ENCODE results near the gene SLC24A3. TPM values are rescaled to one million over a fixed set of nuclear protein-coding genes. Genes with fewer than 3 reads are reported as not detected.

Gene SLC24A3
- total RNA-seq, 1 experiment from 2014 or later, result not detected

DNA sequence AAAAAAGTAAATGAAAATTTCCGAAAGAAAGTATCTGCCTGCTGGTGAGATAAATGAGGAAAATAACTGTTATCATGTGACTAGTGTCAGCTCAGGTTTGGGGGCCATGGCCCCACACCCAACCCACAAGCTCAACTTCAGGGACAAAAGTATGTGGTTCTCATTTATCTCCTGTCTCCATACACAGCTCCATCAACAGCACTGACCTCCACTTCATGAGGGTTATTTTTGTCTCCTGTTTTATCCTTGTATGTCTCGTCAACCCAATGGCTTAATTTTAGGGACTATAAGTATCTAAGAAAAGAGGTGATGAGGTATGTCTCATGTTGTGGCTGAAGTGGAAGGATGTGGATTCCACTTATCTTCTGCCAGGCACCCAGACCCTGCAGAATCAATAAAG lies 274.0 kb downstream of the SLC24A3 start:
- Histone ChIP-seq H3K36me3 (ENCODE audit: control insufficient read depth, insufficient read depth, low read length) (no peaks in the 10 kb centered on the region), H3K27me3 (ENCODE audit: control insufficient read depth, insufficient read depth, low read length) (peaks cover 4% of the 10 kb centered on the region; the same call in 1 of the 2 replicates), H3K9me3 (ENCODE audit: control insufficient read depth, insufficient read depth, low read depth, low read length) (no peaks in the 10 kb centered on the region), H3K4me1 (ENCODE audit: control insufficient read depth, insufficient read depth, low read length) (no peaks in the 10 kb centered on the region), H3K27ac (ENCODE audit: low read length) (no peak overlapping the region), H3K4me3 (ENCODE audit: low read depth in 2 of 2, low read length in 2 of 2) (no peak overlapping the region)
- ChIA-PET POLR2A (no interaction called here), CTCF (no interaction called here)
- intact Hi-C loops (cut with micrococcal nuclease; ENCODE audit: unreplicated experiment) (no loop called here), in situ Hi-C loops (cut with HindIII; ENCODE audit: low pct_unique_long_range_greater_than_20kb, low sequenced_read_pairs) (no loop called here)
- no TSS peak for BruUV-seq (replicated peaks)
- TF ChIP-seq TCF7L2 (IDR thresholded peaks at IDR 0.05; ENCODE audit: low read depth, low read length) (no peak), POLR2AphosphoS5 (IDR thresholded peaks at IDR 0.05; ENCODE audit: low read depth, low read length) (no peak), SIN3A (IDR thresholded peaks at IDR 0.05; ENCODE audit: borderline replicate concordance, insufficient read depth, low read depth, low read length) (no peak)
- TF ChIP-seq, protein P1, sequence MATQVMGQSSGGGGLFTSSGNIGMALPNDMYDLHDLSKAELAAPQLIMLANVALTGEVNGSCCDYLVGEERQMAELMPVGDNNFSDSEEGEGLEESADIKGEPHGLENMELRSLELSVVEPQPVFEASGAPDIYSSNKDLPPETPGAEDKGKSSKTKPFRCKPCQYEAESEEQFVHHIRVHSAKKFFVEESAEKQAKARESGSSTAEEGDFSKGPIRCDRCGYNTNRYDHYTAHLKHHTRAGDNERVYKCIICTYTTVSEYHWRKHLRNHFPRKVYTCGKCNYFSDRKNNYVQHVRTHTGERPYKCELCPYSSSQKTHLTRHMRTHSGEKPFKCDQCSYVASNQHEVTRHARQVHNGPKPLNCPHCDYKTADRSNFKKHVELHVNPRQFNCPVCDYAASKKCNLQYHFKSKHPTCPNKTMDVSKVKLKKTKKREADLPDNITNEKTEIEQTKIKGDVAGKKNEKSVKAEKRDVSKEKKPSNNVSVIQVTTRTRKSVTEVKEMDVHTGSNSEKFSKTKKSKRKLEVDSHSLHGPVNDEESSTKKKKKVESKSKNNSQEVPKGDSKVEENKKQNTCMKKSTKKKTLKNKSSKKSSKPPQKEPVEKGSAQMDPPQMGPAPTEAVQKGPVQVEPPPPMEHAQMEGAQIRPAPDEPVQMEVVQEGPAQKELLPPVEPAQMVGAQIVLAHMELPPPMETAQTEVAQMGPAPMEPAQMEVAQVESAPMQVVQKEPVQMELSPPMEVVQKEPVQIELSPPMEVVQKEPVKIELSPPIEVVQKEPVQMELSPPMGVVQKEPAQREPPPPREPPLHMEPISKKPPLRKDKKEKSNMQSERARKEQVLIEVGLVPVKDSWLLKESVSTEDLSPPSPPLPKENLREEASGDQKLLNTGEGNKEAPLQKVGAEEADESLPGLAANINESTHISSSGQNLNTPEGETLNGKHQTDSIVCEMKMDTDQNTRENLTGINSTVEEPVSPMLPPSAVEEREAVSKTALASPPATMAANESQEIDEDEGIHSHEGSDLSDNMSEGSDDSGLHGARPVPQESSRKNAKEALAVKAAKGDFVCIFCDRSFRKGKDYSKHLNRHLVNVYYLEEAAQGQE (IDR thresholded peaks at IDR 0.05; ENCODE audit: insufficient read depth in 1 of 2, low read depth in 2 of 2, low read length in 1 of 2), result no peak
- TF ChIP-seq, protein P2, sequence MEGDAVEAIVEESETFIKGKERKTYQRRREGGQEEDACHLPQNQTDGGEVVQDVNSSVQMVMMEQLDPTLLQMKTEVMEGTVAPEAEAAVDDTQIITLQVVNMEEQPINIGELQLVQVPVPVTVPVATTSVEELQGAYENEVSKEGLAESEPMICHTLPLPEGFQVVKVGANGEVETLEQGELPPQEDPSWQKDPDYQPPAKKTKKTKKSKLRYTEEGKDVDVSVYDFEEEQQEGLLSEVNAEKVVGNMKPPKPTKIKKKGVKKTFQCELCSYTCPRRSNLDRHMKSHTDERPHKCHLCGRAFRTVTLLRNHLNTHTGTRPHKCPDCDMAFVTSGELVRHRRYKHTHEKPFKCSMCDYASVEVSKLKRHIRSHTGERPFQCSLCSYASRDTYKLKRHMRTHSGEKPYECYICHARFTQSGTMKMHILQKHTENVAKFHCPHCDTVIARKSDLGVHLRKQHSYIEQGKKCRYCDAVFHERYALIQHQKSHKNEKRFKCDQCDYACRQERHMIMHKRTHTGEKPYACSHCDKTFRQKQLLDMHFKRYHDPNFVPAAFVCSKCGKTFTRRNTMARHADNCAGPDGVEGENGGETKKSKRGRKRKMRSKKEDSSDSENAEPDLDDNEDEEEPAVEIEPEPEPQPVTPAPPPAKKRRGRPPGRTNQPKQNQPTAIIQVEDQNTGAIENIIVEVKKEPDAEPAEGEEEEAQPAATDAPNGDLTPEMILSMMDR (IDR thresholded peaks at IDR 0.05), result no peak
- DNase-seq (ENCODE audit: low read depth, low spot score) (no peak), ATAC-seq (no peak)

DNA sequence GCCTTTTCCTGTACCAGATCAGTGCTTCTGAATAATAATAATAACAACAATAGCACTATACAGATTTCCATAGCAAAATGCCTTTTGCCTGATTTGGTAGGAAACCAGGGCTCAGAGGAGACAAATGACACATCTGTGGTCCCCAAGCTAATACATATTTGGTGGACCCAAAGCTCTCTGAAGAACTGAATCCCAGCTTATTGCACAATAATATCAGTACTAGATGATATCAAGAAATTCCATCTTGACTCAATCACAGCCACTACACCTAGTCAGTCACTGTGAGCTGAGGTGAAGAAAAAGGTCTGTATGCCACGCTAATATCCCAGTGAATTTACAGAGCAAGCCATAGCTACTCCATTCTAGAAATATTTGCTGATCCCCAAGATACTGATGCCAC lies 275.0 kb downstream of the SLC24A3 start:
- H3K27ac ChIP-seq (ENCODE audit: low read length), result no peak overlapping the region
- no peaks in the 10 kb centered on the region for H3K9me3 ChIP-seq (ENCODE audit: control insufficient read depth, insufficient read depth, low read depth, low read length)
- ChIA-PET POLR2A (no interaction called here), CTCF (no interaction called here)
- H3K36me3 ChIP-seq (ENCODE audit: control insufficient read depth, insufficient read depth, low read length), result no peaks in the 10 kb centered on the region
- BruUV-seq (replicated peaks), result no TSS peak
- TF ChIP-seq POLR2AphosphoS5 (IDR thresholded peaks at IDR 0.05; ENCODE audit: low read depth, low read length) (no peak), SIN3A (IDR thresholded peaks at IDR 0.05; ENCODE audit: borderline replicate concordance, insufficient read depth, low read depth, low read length) (no peak), TCF7L2 (IDR thresholded peaks at IDR 0.05; ENCODE audit: low read depth, low read length) (no peak)
- TF ChIP-seq, protein P2 (IDR thresholded peaks at IDR 0.05), result no peak
- TF ChIP-seq, protein P1 (IDR thresholded peaks at IDR 0.05; ENCODE audit: insufficient read depth in 1 of 2, low read depth in 2 of 2, low read length in 1 of 2), result no peak
- H3K4me1 ChIP-seq (ENCODE audit: control insufficient read depth, insufficient read depth, low read length), result no peaks in the 10 kb centered on the region
- DNase-seq (ENCODE audit: low read depth, low spot score) (no peak), ATAC-seq (no peak)
- in situ Hi-C loops (cut with HindIII; ENCODE audit: low pct_unique_long_range_greater_than_20kb, low sequenced_read_pairs), result no loop called here
- no peak overlapping the region for H3K4me3 ChIP-seq (ENCODE audit: low read depth in 2 of 2, low read length in 2 of 2)
- intact Hi-C loops (cut with micrococcal nuclease; ENCODE audit: unreplicated experiment), result no loop called here
- peaks cover 4% of the 10 kb centered on the region; the same call in 1 of the 2 replicates for H3K27me3 ChIP-seq (ENCODE audit: control insufficient read depth, insufficient read depth, low read length)

Data from Panc1 (cell line).